Choroid plexus epithelial cell (primary cell): Measurements from ENCODE around the gene TNXB.
"Not testable (repeated sequence)": the region's sequence is repeated elsewhere in the genome, so short reads cannot be mapped to it uniquely, and the experiment has no call there.

Experiments used
- DNase-seq: peaks from one replicate; pipeline ENCODE4 v3.0.0-alpha.2; 2010; ENCODE audit warnings: low read depth
- H3K4me3 ChIP-seq: 2 replicates; pipeline ENCODE4 v1.5.1; 2011; ENCODE audit warnings: low read depth, mild to moderate bottlenecking, control low read depth, low read length, moderate library complexity

TNXB gene

GRCh38 chr6:32039321-32040274 lies 69.5 kb downstream of the TNXB start:
- DNase-seq, H3K4me3 ChIP-seq: not testable (repeated sequence)

GRCh38 chr6:32038878-32039277 lies 70.3 kb downstream of the TNXB start:
- not testable (repeated sequence) for DNase-seq

GRCh38 chr6:32037598-32038524 lies 71.3 kb downstream of the TNXB start, which contains the start of gene CYP21A2:
TSS of gene CYP21A2 (plus strand) at chr6:32038415. CDS start at chr6:32038423, 8 bp downstream.
- not testable (repeated sequence) for H3K4me3 ChIP-seq, DNase-seq

More at GRCh38 chr6:32038878-32039277, 70.3 kb downstream of the TNXB start:
- H3K4me3 ChIP-seq: not testable (repeated sequence)

- DNase-seq: not testable (repeated sequence)
Observed at GRCh38 chr6:32037136-32037535, 72.0 kb downstream of the TNXB start.

GRCh38 chr6:32035283-32036013 lies 73.7 kb downstream of the TNXB start:
- not testable (repeated sequence) for H3K4me3 ChIP-seq, DNase-seq

More at GRCh38 chr6:32037136-32037535, 72.0 kb downstream of the TNXB start:
- H3K4me3 ChIP-seq: not testable (repeated sequence)

- not testable (repeated sequence) for DNase-seq, H3K4me3 ChIP-seq
Observed at GRCh38 chr6:32029553-32029952, 79.6 kb downstream of the TNXB start.

GRCh38 chr6:32028631-32029030 lies 80.5 kb downstream of the TNXB start:
- not testable (repeated sequence) for DNase-seq

GRCh38 chr6:32022100-32022499 lies 87.0 kb downstream of the TNXB start:
- DNase-seq, H3K4me3 ChIP-seq: not testable (repeated sequence)

More at GRCh38 chr6:32028631-32029030, 80.5 kb downstream of the TNXB start:
- H3K4me3 ChIP-seq: not testable (repeated sequence)

GRCh38 chr6:32014547-32014946 lies 94.6 kb downstream of the TNXB start, which contains the start of gene C4B:
TSS of gene C4B (plus strand) at chr6:32014795. CDS start at chr6:32014846, 51 bp downstream.
- H3K4me3 ChIP-seq, DNase-seq: not testable (repeated sequence)

- not testable (repeated sequence) for H3K4me3 ChIP-seq, DNase-seq
Observed at GRCh38 chr6:32013738-32014137, 95.4 kb downstream of the TNXB start.

GRCh38 chr6:32012941-32013617 lies 96.1 kb downstream of the TNXB start:
- H3K4me3 ChIP-seq: not testable (repeated sequence)
- DNase-seq: peak; percentile 4

GRCh38 chr6:32010856-32011530 lies 98.1 kb downstream of the TNXB start:
- H3K4me3 ChIP-seq, DNase-seq: not testable (repeated sequence)

GRCh38 chr6:32009537-32009936 lies 99.6 kb downstream of the TNXB start:
- not testable (repeated sequence) for DNase-seq

GRCh38 chr6:32008616-32009015 lies 100.5 kb downstream of the TNXB start:
- not testable (repeated sequence) for H3K4me3 ChIP-seq, DNase-seq

More at GRCh38 chr6:32009537-32009936, 99.6 kb downstream of the TNXB start:
- H3K4me3 ChIP-seq: not testable (repeated sequence)

- not testable (repeated sequence) for DNase-seq, H3K4me3 ChIP-seq
Observed at GRCh38 chr6:32008037-32008436, 101.1 kb downstream of the TNXB start.

- H3K4me3 ChIP-seq, DNase-seq: not testable (repeated sequence)
Observed at GRCh38 chr6:32007086-32007485, 102.1 kb downstream of the TNXB start.

GRCh38 chr6:32005991-32006529 lies 103.1 kb downstream of the TNXB start:
- H3K4me3 ChIP-seq, DNase-seq: not testable (repeated sequence)
